Fibroblast of lung (primary cell): ENCODE results near the gene MICAL3. TPM values are rescaled to one million over a fixed set of nuclear protein-coding genes. Genes with fewer than 3 reads are reported as not detected.

ENCODE experiments used
- DNase-seq, 2 donors: peaks; one replicate each; pipeline versions ENCODE4 v3.0.0 to v3.0.0-alpha.2; 2010; ENCODE audit warnings: low read depth in 2 of 2
- H2AFZ ChIP-seq: 2 replicates; pipeline ENCODE4 v1.5.1; 2012; ENCODE audit warnings: low read length, control low read depth, inconsistent platforms
- H3K27ac ChIP-seq: 2 replicates; pipeline ENCODE4 v1.5.1; 2011; ENCODE audit warnings: low read length, control low read depth; ENCODE audit not compliant: insufficient read depth
- H3K27me3 ChIP-seq: 2 replicates; pipeline ENCODE4 v1.5.1; 2011; ENCODE audit warnings: mild to moderate bottlenecking, low read length; ENCODE audit not compliant: control insufficient read depth, insufficient read depth
- H3K36me3 ChIP-seq: 2 replicates; pipeline ENCODE4 v1.5.1; 2011; ENCODE audit warnings: low read length; ENCODE audit not compliant: control insufficient read depth, insufficient read depth
- H3K4me1 ChIP-seq: 2 replicates; pipeline ENCODE4 v1.5.1; 2011; ENCODE audit warnings: low read length; ENCODE audit not compliant: control insufficient read depth, insufficient read depth; ENCODE audit errors: extremely low read depth
- H3K4me2 ChIP-seq: 2 replicates; pipeline ENCODE4 v1.5.1; 2011; ENCODE audit warnings: low read length, control low read depth; ENCODE audit not compliant: insufficient read depth; ENCODE audit errors: extremely low read depth
- H3K4me3 ChIP-seq, 4 experiments: fragments of 200-600 bp in 1 of 4; sonication (generic) in 1 of 4; replicated peaks in 1 of 4; 2 replicates each; pipeline ENCODE4 v1.5.1; 2011 to 2016; ENCODE audit warnings: low read length in 4 of 4, low read depth in 3 of 4, mild to moderate bottlenecking in 3 of 4, control low read depth in 2 of 4, inconsistent platforms in 1 of 4, mixed read lengths in 1 of 4; ENCODE audit not compliant: insufficient read depth in 1 of 4; ENCODE audit errors: control extremely low read depth in 1 of 4
- H3K79me2 ChIP-seq: 2 replicates; pipeline ENCODE4 v1.5.1; 2012; ENCODE audit warnings: mild to moderate bottlenecking, low read length, inconsistent platforms; ENCODE audit not compliant: control insufficient read depth, insufficient read depth
- H3K9ac ChIP-seq: 2 replicates; pipeline ENCODE4 v1.5.1; 2011; ENCODE audit warnings: mild to moderate bottlenecking, low read length, control low read depth; ENCODE audit not compliant: insufficient read depth
- H3K9me3 ChIP-seq: 2 replicates; pipeline ENCODE4 v1.5.1; 2012; ENCODE audit warnings: low read depth, low read length; ENCODE audit not compliant: control insufficient read depth, insufficient read depth
- H4K20me1 ChIP-seq: 2 replicates; pipeline ENCODE4 v1.5.1; 2011; ENCODE audit warnings: low read length; ENCODE audit not compliant: control insufficient read depth, insufficient read depth; ENCODE audit errors: extremely low read depth
- EZH2 ChIP-seq: IDR thresholded peaks from 2 replicates; pipeline ENCODE4 v1.5.1; 2012; ENCODE audit warnings: low read length, control low read depth, mild to moderate bottlenecking; ENCODE audit errors: missing control alignments
- polyA plus RNA-seq, 2 donors: library from polyadenylated mRNA; depleted of rRNA in 1 of 2; stranded (reverse) in 1 of 2; unstranded in 1 of 2; fragments of >200 nt; gene quantifications; 2 replicates each; pipeline ENCODE4 v1.2.1, GENCODE V29; 2011 to 2012; ENCODE audit warnings: missing spikeins in 1 of 2
- total RNA-seq: library from RNA; depleted of rRNA; stranded (reverse); fragments of >200 nt; gene quantifications from 2 replicates; pipeline ENCODE4 v1.2.1, GENCODE V29; 2014
- TF ChIP-seq, protein P1 (sequence below), 2 donors: IDR thresholded peaks in 1 of 2; conservative IDR thresholded peaks in 1 of 2; 1 replicate in 1 of 2; 2 replicates in 1 of 2; pipeline ENCODE4 v1.5.1; 2011 to 2012; ENCODE audit warnings: low read length in 2 of 2, control low read depth in 1 of 2, inconsistent platforms in 1 of 2, low read depth in 1 of 2, mild to moderate bottlenecking in 1 of 2

Gene MICAL3
- total and polyA plus RNA-seq, 2 donors (not counting 1 experiment from before 2014, with no cell fraction given) = 10.8 to 22.6 TPM

DNA sequence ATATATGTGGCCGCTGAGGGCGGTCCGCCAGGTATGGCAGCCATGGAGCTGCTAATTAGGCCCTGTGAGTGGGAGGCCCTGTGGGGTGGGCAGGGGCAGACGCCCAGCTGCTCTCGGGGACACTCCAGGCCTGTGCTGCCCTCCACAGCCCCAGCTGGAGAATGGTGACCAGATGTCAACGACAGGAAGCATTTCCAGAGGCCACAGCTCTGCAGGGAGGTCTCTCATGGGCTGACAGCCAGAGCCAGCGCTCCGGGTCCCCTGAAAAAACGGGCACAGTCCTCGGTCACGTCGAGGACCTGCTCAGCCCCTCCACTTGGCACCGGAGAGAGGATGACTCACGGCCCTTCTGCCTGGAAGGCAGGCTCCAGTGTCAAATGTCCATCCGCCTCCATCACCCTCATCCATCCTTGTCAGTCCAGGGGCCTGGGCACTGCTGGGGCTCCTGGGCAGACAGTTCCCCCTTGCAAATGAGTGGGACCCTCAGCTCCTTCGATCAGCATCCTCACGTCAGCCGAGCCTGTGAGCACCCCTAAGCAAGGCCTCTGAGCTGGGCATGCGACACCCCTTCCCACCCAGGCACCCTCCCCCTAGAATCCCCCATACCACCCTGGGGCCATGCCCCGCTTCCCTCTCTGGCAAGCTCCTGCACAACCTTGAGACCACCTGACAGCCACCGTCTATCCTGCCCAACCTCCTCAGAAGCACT lies 252.0 kb downstream of the MICAL3 start:
- Histone ChIP-seq H3K4me3 (peak overlapping the region in 2 of 4 experiments; percentile 61 to 67), H3K27ac (no peak overlapping the region), H3K9ac (peak overlapping the region; percentile 1), H3K4me2 (peak overlapping the region; percentile 83), H3K27me3 (no peaks in the 10 kb centered on the region), H3K79me2 (no peaks in the 10 kb centered on the region), H3K36me3 (no peaks in the 10 kb centered on the region), H2AFZ (no peak overlapping the region), H4K20me1 (no peaks in the 10 kb centered on the region), H3K9me3 (no peaks in the 10 kb centered on the region), H3K4me1 (peaks cover 11% of the 10 kb centered on the region)
- TF ChIP-seq, protein P1, sequence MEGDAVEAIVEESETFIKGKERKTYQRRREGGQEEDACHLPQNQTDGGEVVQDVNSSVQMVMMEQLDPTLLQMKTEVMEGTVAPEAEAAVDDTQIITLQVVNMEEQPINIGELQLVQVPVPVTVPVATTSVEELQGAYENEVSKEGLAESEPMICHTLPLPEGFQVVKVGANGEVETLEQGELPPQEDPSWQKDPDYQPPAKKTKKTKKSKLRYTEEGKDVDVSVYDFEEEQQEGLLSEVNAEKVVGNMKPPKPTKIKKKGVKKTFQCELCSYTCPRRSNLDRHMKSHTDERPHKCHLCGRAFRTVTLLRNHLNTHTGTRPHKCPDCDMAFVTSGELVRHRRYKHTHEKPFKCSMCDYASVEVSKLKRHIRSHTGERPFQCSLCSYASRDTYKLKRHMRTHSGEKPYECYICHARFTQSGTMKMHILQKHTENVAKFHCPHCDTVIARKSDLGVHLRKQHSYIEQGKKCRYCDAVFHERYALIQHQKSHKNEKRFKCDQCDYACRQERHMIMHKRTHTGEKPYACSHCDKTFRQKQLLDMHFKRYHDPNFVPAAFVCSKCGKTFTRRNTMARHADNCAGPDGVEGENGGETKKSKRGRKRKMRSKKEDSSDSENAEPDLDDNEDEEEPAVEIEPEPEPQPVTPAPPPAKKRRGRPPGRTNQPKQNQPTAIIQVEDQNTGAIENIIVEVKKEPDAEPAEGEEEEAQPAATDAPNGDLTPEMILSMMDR (conservative IDR thresholded peaks at IDR 0.05 in 1 of 2, IDR thresholded peaks at IDR 0.05 in 1 of 2; ENCODE audit: low read depth in 1 of 2, low read length in 2 of 2) = no peak
- TF ChIP-seq EZH2 = no peak
- DNase-seq = peak in 1 of 2 donors; percentile 44

DNA sequence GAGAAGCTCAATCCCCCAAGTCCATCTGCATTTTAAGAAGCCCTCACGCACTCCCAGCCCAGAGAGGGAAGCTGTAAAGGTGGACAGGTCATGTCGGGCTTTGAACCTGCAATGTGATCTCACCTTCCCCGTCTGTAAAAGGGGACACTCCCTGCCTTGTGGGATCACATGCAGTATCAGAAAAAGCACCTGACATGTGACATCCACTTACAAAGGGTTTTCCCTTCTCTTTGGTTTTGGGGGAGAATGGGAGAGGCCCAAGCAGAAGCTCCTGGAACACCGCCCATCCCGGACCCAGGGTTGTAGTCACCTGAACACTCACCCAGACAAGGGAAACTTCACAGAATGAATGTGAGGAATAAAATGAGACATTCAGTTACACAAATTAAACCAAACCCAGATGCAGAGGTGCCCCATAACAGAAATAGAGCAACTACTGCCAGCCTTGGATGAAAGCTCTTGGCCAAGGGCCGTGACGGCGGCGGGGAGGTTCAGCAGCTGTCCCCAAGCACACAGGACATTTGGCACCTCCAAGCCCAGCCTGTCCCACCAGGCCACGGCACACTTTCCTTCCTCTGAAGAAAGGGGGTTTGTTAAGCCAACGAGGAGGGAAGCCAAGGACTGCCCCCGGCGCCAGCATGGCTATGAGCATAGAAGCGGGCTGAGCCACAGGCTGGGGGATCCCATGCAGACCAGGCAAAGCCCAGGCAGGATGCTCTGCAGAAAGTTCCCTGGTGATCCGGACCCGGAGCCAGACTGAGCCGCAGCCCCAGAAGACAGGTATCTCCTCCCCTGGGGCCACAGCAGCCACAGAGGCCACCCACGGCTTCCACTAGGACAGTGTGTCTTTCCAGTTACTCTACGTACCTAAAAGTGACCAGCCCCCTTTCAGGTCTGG lies 253.9 kb downstream of the MICAL3 start:
- H3K9ac ChIP-seq = no peak overlapping the region
- no peaks in the 10 kb centered on the region for H3K79me2 ChIP-seq
- H3K27ac ChIP-seq = no peak overlapping the region
- H3K9me3 ChIP-seq = no peaks in the 10 kb centered on the region
- H4K20me1 ChIP-seq = no peaks in the 10 kb centered on the region
- TF ChIP-seq, protein P1 (conservative IDR thresholded peaks at IDR 0.05 in 1 of 2, IDR thresholded peaks at IDR 0.05 in 1 of 2; ENCODE audit: low read depth in 1 of 2, low read length in 2 of 2) = no peak
- no peak for TF ChIP-seq EZH2
- H3K36me3 ChIP-seq = no peaks in the 10 kb centered on the region
- H3K4me3 ChIP-seq = no peak overlapping the region
- H3K4me1 ChIP-seq = peaks cover 11% of the 10 kb centered on the region
- no peak for DNase-seq
- H2AFZ ChIP-seq = no peak overlapping the region
- no peaks in the 10 kb centered on the region for H3K27me3 ChIP-seq
- H3K4me2 ChIP-seq = no peak overlapping the region

DNA sequence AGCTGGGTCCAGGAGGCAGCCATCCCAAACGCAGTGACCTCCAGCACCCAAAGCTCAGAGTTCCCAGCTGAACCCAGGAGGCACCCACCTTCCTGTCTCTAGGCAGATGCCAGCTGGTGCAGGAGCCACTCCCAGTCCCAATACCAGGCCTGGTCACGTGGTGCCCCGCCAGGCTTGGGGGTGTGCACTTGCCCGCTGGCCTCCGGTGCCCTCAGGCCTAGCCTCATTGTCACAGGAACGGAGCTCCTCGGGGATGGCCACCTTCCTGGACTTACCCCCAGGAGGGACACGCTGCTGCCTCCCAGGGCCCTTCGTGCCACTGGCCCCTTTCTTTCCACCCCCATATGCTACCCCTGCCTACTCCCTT lies 254.7 kb downstream of the MICAL3 start:
- H2AFZ ChIP-seq = no peak overlapping the region
- TF ChIP-seq, protein P1 (conservative IDR thresholded peaks at IDR 0.05 in 1 of 2, IDR thresholded peaks at IDR 0.05 in 1 of 2; ENCODE audit: low read depth in 1 of 2, low read length in 2 of 2) = no peak
- no peak for TF ChIP-seq EZH2
- H3K79me2 ChIP-seq = no peaks in the 10 kb centered on the region

More for the DNA sequence above, 254.7 kb downstream of the MICAL3 start:
- no peaks in the 10 kb centered on the region for H3K9me3 ChIP-seq
- H3K4me3 ChIP-seq = no peak overlapping the region
- H3K4me2 ChIP-seq = no peak overlapping the region
- DNase-seq = no peak
- H3K27me3 ChIP-seq = no peaks in the 10 kb centered on the region
- H3K36me3 ChIP-seq = no peaks in the 10 kb centered on the region
- H3K9ac ChIP-seq = no peak overlapping the region
- peaks cover 11% of the 10 kb centered on the region for H3K4me1 ChIP-seq
- no peaks in the 10 kb centered on the region for H4K20me1 ChIP-seq
- no peak overlapping the region for H3K27ac ChIP-seq
